CD8-positive, alpha-beta memory T cell (primary cell): Measurements from ENCODE around the gene TSPAN1. TPM values are rescaled to one million over a fixed set of nuclear protein-coding genes. Genes with fewer than 3 reads are reported as not detected.

Source experiments
- CTCF ChIA-PET: fragments of 350-600 bp; sonication (Branson Sonifier 250); formaldehyde crosslinking; loops from one replicate; lab custom pipeline; 2021; ENCODE audit warnings: antibody characterized with exemption; lab: Charles Lee
- POLR2A ChIA-PET: fragments of 350-600 bp; sonication (Branson Sonifier 250); formaldehyde crosslinking; loops from one replicate; lab custom pipeline; 2021; ENCODE audit warnings: antibody characterized with exemption; lab: Charles Lee
- DNase-seq, 5 donors: peaks; one replicate each; pipeline versions ENCODE4 v3.0.0 to v3.0.0-alpha.2; 2020 to 2022; ENCODE audit warnings: mixed read lengths in 1 of 5
- H3K27ac ChIP-seq: one replicate; pipeline ENCODE4 v1.7.0; 2013; ENCODE audit warnings: low read depth, mild to moderate bottlenecking, low read length, moderate library complexity
- H3K27me3 ChIP-seq: 2 replicates; pipeline ENCODE4 v1.7.0; 2013; ENCODE audit warnings: low read length, mild to moderate bottlenecking; ENCODE audit not compliant: insufficient read depth, poor library complexity, severe bottlenecking
- H3K36me3 ChIP-seq: 2 replicates; pipeline ENCODE4 v1.7.0; 2013; ENCODE audit warnings: mild to moderate bottlenecking, low read length, moderate library complexity; ENCODE audit not compliant: insufficient read depth
- H3K4me1 ChIP-seq: 2 replicates; pipeline ENCODE4 v1.7.0; 2013; ENCODE audit warnings: mild to moderate bottlenecking, low read length, moderate library complexity; ENCODE audit not compliant: insufficient read depth
- H3K4me3 ChIP-seq: 2 replicates; pipeline ENCODE4 v1.7.0; 2013; ENCODE audit warnings: mild to moderate bottlenecking, low read length
- H3K9me3 ChIP-seq: 2 replicates; pipeline ENCODE4 v1.7.0; 2013; ENCODE audit warnings: mild to moderate bottlenecking, low read length
- H3K27ac Mint-ChIP-seq, 8 donors: one replicate each; pipeline ENCODE4 v1.8.0; 2020 to 2021; ENCODE audit warnings: mixed read lengths in 8 of 8, mild to moderate bottlenecking in 6 of 8, inconsistent platforms in 3 of 8, moderate library complexity in 3 of 8
- H3K27me3 Mint-ChIP-seq, 2 donors: one replicate each; pipeline ENCODE4 v1.8.0; 2020 to 2021; ENCODE audit warnings: mixed read lengths in 2 of 2, mild to moderate bottlenecking in 1 of 2, moderate library complexity in 1 of 2
- H3K36me3 Mint-ChIP-seq, 3 donors: one replicate each; pipeline ENCODE4 v1.8.0; 2020 to 2021; ENCODE audit warnings: mixed read lengths in 3 of 3, inconsistent platforms in 1 of 3, mild to moderate bottlenecking in 1 of 3
- H3K4me1 Mint-ChIP-seq, 3 donors: one replicate each; pipeline ENCODE4 v1.8.0; 2020 to 2021; ENCODE audit warnings: mixed read lengths in 3 of 3, inconsistent platforms in 1 of 3, mild to moderate bottlenecking in 1 of 3
- H3K4me3 Mint-ChIP-seq, 7 donors: one replicate each; pipeline ENCODE4 v1.8.0; 2020 to 2021; ENCODE audit warnings: mixed read lengths in 7 of 7, mild to moderate bottlenecking in 6 of 7, moderate library complexity in 4 of 7, inconsistent platforms in 2 of 7
- H3K9me3 Mint-ChIP-seq, 5 donors: one replicate each; pipeline ENCODE4 v1.8.0; 2020 to 2022; ENCODE audit warnings: mixed read lengths in 5 of 5, mild to moderate bottlenecking in 3 of 5, moderate library complexity in 2 of 5, inconsistent platforms in 1 of 5
- polyA plus RNA-seq: library from polyadenylated mRNA; unstranded; fragments of 300-500 nt; fragmentation: Illumina TruSeq; gene quantifications from one replicate; pipeline ENCODE4 v1.2.3, GENCODE V29; 2021
- total RNA-seq, 2 experiments: library from RNA; stranded (reverse); gene quantifications; one replicate each; pipeline ENCODE4 v1.2.3, GENCODE V29; 2021

The TSPAN1 gene
- total and polyA plus RNA-seq, 3 experiments from 2014 or later = not detected

GRCh38 chr1:46150085-46150484 lies 24.8 kb upstream of the TSPAN1 start:
- H3K27me3 Mint-ChIP-seq = no peaks in the 10 kb centered on the region
- H3K36me3 Mint-ChIP-seq = no peaks in the 10 kb centered on the region
- ChIA-PET CTCF (no interaction called here), POLR2A (no interaction called here)
- no peak overlapping the region for H3K4me3 Mint-ChIP-seq
- H3K27ac Mint-ChIP-seq = peak overlapping the region in 1 of 8 donors; percentile 43
- no peak overlapping the region for H3K4me3 ChIP-seq
- H3K27me3 ChIP-seq = no peaks in the 10 kb centered on the region
- H3K4me1 Mint-ChIP-seq = no peaks in the 10 kb centered on the region
- H3K36me3 ChIP-seq = no peaks in the 10 kb centered on the region
- H3K9me3 ChIP-seq = no peaks in the 10 kb centered on the region
- H3K4me1 ChIP-seq = no peaks in the 10 kb centered on the region
- H3K27ac ChIP-seq = no peak overlapping the region
- no peak for DNase-seq
- H3K9me3 Mint-ChIP-seq = no peaks in the 10 kb centered on the region

- Histone ChIP-seq H3K4me1 (no peaks in the 10 kb centered on the region), H3K9me3 (no peaks in the 10 kb centered on the region), H3K27me3 (no peaks in the 10 kb centered on the region), H3K36me3 (no peaks in the 10 kb centered on the region), H3K27ac (no peak overlapping the region), H3K4me3 (no peak overlapping the region)
- ChIA-PET CTCF (interaction anchor here (1.0 kb wide), 1 partner anchor 21 kb away, joined by 3 read pairs; no protein-coding TSS in a partner anchor), POLR2A (no interaction called here)
- Mint-ChIP-seq H3K27me3 (no peaks in the 10 kb centered on the region), H3K36me3 (no peaks in the 10 kb centered on the region), H3K4me3 (no peak overlapping the region), H3K4me1 (no peaks in the 10 kb centered on the region), H3K27ac (no peak overlapping the region), H3K9me3 (no peaks in the 10 kb centered on the region)
- DNase-seq = no peak
Observed at GRCh38 chr1:46152016-46152415, 22.9 kb upstream of the TSPAN1 start.

- Mint-ChIP-seq H3K27me3 (no peaks in the 10 kb centered on the region), H3K4me3 (no peak overlapping the region), H3K4me1 (no peaks in the 10 kb centered on the region), H3K9me3 (no peaks in the 10 kb centered on the region), H3K27ac (no peak overlapping the region), H3K36me3 (no peaks in the 10 kb centered on the region)
- POLR2A ChIA-PET = no interaction called here
- H3K4me3 ChIP-seq = no peak overlapping the region
- no peaks in the 10 kb centered on the region for H3K27me3 ChIP-seq
- H3K36me3 ChIP-seq = no peaks in the 10 kb centered on the region
- no peak for DNase-seq
- H3K27ac ChIP-seq = no peak overlapping the region
- H3K9me3 ChIP-seq = no peaks in the 10 kb centered on the region
- no peaks in the 10 kb centered on the region for H3K4me1 ChIP-seq
- CTCF ChIA-PET = no interaction called here
Observed at GRCh38 chr1:46153228-46153627, 21.7 kb upstream of the TSPAN1 start.

GRCh38 chr1:46153732-46154131 lies 21.2 kb upstream of the TSPAN1 start:
- Histone ChIP-seq H3K27me3 (no peaks in the 10 kb centered on the region), H3K4me1 (no peaks in the 10 kb centered on the region), H3K4me3 (no peak overlapping the region), H3K27ac (no peak overlapping the region), H3K9me3 (no peaks in the 10 kb centered on the region), H3K36me3 (no peaks in the 10 kb centered on the region)
- no peaks in the 10 kb centered on the region for H3K36me3 Mint-ChIP-seq
- no peaks in the 10 kb centered on the region for H3K4me1 Mint-ChIP-seq
- DNase-seq = no peak
- ChIA-PET POLR2A (no interaction called here), CTCF (no interaction called here)
- no peak overlapping the region for H3K27ac Mint-ChIP-seq
- H3K4me3 Mint-ChIP-seq = no peak overlapping the region
- no peaks in the 10 kb centered on the region for H3K9me3 Mint-ChIP-seq
- no peaks in the 10 kb centered on the region for H3K27me3 Mint-ChIP-seq

GRCh38 chr1:46157916-46158311 lies 17.0 kb upstream of the TSPAN1 start:
- Mint-ChIP-seq H3K9me3 (no peaks in the 10 kb centered on the region), H3K4me1 (no peaks in the 10 kb centered on the region), H3K36me3 (no peaks in the 10 kb centered on the region), H3K27ac (no peak overlapping the region), H3K27me3 (no peaks in the 10 kb centered on the region), H3K4me3 (no peak overlapping the region)
- no peak for DNase-seq
- Histone ChIP-seq H3K27ac (no peak overlapping the region), H3K27me3 (no peaks in the 10 kb centered on the region), H3K36me3 (no peaks in the 10 kb centered on the region), H3K4me3 (no peak overlapping the region), H3K4me1 (no peaks in the 10 kb centered on the region), H3K9me3 (no peaks in the 10 kb centered on the region)
- POLR2A ChIA-PET = no interaction called here
- CTCF ChIA-PET = no interaction called here

- Histone ChIP-seq H3K27ac (no peak overlapping the region), H3K4me3 (no peak overlapping the region), H3K4me1 (no peaks in the 10 kb centered on the region), H3K27me3 (no peaks in the 10 kb centered on the region), H3K36me3 (no peaks in the 10 kb centered on the region), H3K9me3 (no peaks in the 10 kb centered on the region)
- no peak for DNase-seq
- H3K36me3 Mint-ChIP-seq = no peaks in the 10 kb centered on the region
- POLR2A ChIA-PET = no interaction called here
- no peaks in the 10 kb centered on the region for H3K9me3 Mint-ChIP-seq
- no peak overlapping the region for H3K27ac Mint-ChIP-seq
- CTCF ChIA-PET = no interaction called here
- no peaks in the 10 kb centered on the region for H3K4me1 Mint-ChIP-seq
- peaks cover 0 to 2% of the 10 kb centered on the region in 2 donors for H3K27me3 Mint-ChIP-seq
- no peak overlapping the region for H3K4me3 Mint-ChIP-seq
Observed at GRCh38 chr1:46158312-46159281, 16.3 kb upstream of the TSPAN1 start.

- no peaks in the 10 kb centered on the region for H3K9me3 Mint-ChIP-seq
- Histone ChIP-seq H3K9me3 (no peaks in the 10 kb centered on the region), H3K27ac (no peak overlapping the region), H3K4me3 (no peak overlapping the region), H3K4me1 (no peaks in the 10 kb centered on the region), H3K27me3 (no peaks in the 10 kb centered on the region), H3K36me3 (no peaks in the 10 kb centered on the region)
- POLR2A ChIA-PET = no interaction called here
- no peaks in the 10 kb centered on the region for H3K36me3 Mint-ChIP-seq
- H3K27ac Mint-ChIP-seq = no peak overlapping the region
- CTCF ChIA-PET = no interaction called here
- no peaks in the 10 kb centered on the region for H3K4me1 Mint-ChIP-seq
- H3K27me3 Mint-ChIP-seq = peaks cover 0 to 4% of the 10 kb centered on the region in 2 donors
- H3K4me3 Mint-ChIP-seq = no peak overlapping the region
- no peak for DNase-seq
Observed at GRCh38 chr1:46159516-46159915, 15.4 kb upstream of the TSPAN1 start.

- H3K4me1 Mint-ChIP-seq = no peaks in the 10 kb centered on the region
Observed at GRCh38 chr1:46160212-46160611, 14.7 kb upstream of the TSPAN1 start.

More at GRCh38 chr1:46160212-46160611, 14.7 kb upstream of the TSPAN1 start:
- H3K4me3 ChIP-seq = no peak overlapping the region
- Mint-ChIP-seq H3K27me3 (peaks cover 0 to 4% of the 10 kb centered on the region in 2 donors), H3K36me3 (no peaks in the 10 kb centered on the region), H3K9me3 (no peaks in the 10 kb centered on the region), H3K27ac (no peak overlapping the region), H3K4me3 (no peak overlapping the region)
- ChIA-PET POLR2A (no interaction called here), CTCF (no interaction called here)
- no peaks in the 10 kb centered on the region for H3K4me1 ChIP-seq
- no peaks in the 10 kb centered on the region for H3K27me3 ChIP-seq
- H3K27ac ChIP-seq = no peak overlapping the region
- H3K36me3 ChIP-seq = no peaks in the 10 kb centered on the region
- no peaks in the 10 kb centered on the region for H3K9me3 ChIP-seq
- DNase-seq = no peak
